T1000 (cell line): ENCODE results near the gene BLOC1S3.

ENCODE experiments used
- DNase-seq: peaks from one replicate; lab custom pipeline; 2025; ENCODE audit warnings: mixed read lengths; lab: John Stamatoyannopoulos, UW

Gene BLOC1S3

GRCh38 chr19:45146741-45147205, 31.8 kb upstream of the BLOC1S3 start:
- DNase-seq, result no peak

- DNase-seq, result no peak
Observed at GRCh38 chr19:45147835-45148676, 30.5 kb upstream of the BLOC1S3 start.

- DNase-seq, result no peak
Observed at GRCh38 chr19:45149129-45149528, 29.5 kb upstream of the BLOC1S3 start.

GRCh38 chr19:45150180-45150579, 28.4 kb upstream of the BLOC1S3 start:
- no peak for DNase-seq

GRCh38 chr19:45150751-45151281, 27.8 kb upstream of the BLOC1S3 start:
- DNase-seq, result no peak

GRCh38 chr19:45151320-45151719, 27.3 kb upstream of the BLOC1S3 start:
- no peak for DNase-seq

- no peak for DNase-seq
Observed at GRCh38 chr19:45151821-45152503, 26.6 kb upstream of the BLOC1S3 start.

GRCh38 chr19:45152504-45153338, 25.9 kb upstream of the BLOC1S3 start:
- no peak for DNase-seq

- DNase-seq, result no peak
Observed at GRCh38 chr19:45153339-45154063, 25.1 kb upstream of the BLOC1S3 start.

- no peak for DNase-seq
Observed at GRCh38 chr19:45154064-45154827, 24.3 kb upstream of the BLOC1S3 start.

GRCh38 chr19:45156011-45156630, 22.5 kb upstream of the BLOC1S3 start:
- DNase-seq, result no peak

GRCh38 chr19:45156751-45157150, 21.8 kb upstream of the BLOC1S3 start:
- DNase-seq, result no peak

- DNase-seq, result no peak
Observed at GRCh38 chr19:45158503-45159209, 19.9 kb upstream of the BLOC1S3 start.

GRCh38 chr19:45159210-45159970, 19.2 kb upstream of the BLOC1S3 start:
- DNase-seq, result no peak

GRCh38 chr19:45159971-45160324, 18.6 kb upstream of the BLOC1S3 start:
- DNase-seq, result no peak

- DNase-seq, result no peak
Observed at GRCh38 chr19:45160870-45161737, 17.5 kb upstream of the BLOC1S3 start, which contains the start of gene NKPD1. NKPD1 (minus strand) TSS chr19:45160982; CDS start chr19:45160150, 832 bp downstream.

GRCh38 chr19:45161738-45162607, 16.6 kb upstream of the BLOC1S3 start:
- DNase-seq, result no peak
